Endometrial microvascular endothelial cells (primary cell): Measurements from ENCODE around the gene PPP4R4. TPM values are rescaled to one million over a fixed set of nuclear protein-coding genes. Genes with fewer than 3 reads are reported as not detected.
"Not testable (repeated sequence)": the region's sequence is repeated elsewhere in the genome, so short reads cannot be mapped to it uniquely, and the experiment has no call there.

Source experiments
- in situ Hi-C: cut with HindIII; loops from 2 replicates; pipeline ENCODE4 v1.10.0; 2017; ENCODE audit warnings: low sequenced_read_pairs, low pct_unique_long_range_greater_than_20kb; ENCODE audit errors: inconsistent ontology term
- total RNA-seq: library from RNA; depleted of rRNA; stranded (reverse); fragments of >200 nt; gene quantifications from one replicate; pipeline ENCODE4 v1.2.3, GENCODE V29; 2015; ENCODE audit errors: inconsistent ontology term

The PPP4R4 gene
- total RNA-seq, 1 donor from 2014 or later = not detected

DNA sequence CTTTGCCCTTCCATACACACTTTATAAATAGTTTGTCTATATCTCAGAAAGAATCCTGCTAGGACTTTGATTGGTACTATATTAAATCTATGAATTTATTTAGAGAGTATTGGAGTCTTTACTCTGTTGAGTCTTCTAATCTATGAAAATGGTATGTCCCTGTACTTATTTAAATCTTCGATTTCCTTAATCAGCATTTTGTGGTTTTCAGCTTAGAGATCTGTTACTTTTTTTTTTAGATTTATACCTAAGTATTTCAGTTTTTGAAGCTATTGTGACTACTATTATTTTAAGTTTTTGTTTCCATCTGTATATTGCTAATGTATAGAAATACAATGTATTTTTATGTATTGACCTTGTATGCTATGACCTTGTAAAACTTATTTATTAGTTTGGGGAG is 31.3 kb upstream of the PPP4R4 start:
- in situ Hi-C loops = no loop called here

DNA sequence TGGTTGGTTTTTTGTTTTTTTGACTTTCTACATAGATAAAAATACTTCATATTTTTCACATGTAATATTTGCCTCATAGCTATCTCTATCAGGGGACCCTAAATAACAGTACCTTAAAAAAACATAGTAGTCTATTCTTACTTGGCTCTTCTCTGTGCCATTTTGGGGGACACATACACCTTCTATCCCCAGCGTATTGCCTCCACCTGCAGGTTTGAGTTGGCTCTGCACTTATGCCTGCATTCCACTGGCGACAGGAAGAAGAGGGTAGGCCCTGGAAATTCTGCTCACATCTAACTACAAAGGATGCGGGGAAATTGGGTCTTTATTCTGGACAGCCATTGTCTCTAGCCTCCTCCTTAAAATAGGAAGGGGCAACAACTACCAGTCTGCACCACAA is 30.9 kb upstream of the PPP4R4 start:
- in situ Hi-C loops = no loop called here

DNA sequence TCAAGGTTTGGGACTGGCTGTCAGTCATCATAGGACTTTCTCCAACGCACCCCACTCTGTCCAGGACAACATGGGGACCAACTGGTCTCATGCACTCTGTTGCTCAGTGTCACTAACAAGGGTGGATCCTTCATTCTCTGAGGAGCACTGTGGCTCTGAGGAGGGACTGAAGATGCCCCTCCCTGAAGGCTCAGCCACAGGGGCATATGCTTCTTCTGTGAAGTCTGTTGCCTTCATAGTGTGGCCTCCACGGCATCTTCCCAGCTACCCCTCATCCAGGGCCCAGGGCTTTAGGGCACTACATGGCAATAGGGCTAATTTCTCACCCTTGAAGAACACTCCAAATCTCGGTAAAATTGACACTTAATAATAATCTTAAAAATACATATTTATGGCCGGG is 30.4 kb upstream of the PPP4R4 start:
- in situ Hi-C loops = no loop called here

DNA sequence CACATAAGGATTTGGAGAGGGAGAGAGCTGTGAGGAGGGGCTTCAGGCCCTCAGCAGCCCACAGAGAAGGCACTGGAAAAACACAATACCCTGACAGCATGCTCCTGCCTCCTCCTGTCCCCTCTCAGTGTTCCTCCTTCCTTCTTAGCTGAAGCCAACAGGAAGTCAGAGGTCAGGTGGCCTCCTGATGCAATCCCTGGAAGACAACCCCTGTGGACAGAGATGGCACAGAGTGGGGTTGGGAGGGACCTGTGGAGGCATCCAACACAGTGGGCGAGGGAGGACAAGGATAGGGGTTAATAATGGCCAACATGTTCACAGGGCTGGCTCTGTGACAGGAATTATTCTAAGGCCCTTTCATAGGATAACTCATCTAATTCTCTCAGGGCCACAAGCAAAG is 29.4 kb upstream of the PPP4R4 start:
- in situ Hi-C loops = no loop called here

DNA sequence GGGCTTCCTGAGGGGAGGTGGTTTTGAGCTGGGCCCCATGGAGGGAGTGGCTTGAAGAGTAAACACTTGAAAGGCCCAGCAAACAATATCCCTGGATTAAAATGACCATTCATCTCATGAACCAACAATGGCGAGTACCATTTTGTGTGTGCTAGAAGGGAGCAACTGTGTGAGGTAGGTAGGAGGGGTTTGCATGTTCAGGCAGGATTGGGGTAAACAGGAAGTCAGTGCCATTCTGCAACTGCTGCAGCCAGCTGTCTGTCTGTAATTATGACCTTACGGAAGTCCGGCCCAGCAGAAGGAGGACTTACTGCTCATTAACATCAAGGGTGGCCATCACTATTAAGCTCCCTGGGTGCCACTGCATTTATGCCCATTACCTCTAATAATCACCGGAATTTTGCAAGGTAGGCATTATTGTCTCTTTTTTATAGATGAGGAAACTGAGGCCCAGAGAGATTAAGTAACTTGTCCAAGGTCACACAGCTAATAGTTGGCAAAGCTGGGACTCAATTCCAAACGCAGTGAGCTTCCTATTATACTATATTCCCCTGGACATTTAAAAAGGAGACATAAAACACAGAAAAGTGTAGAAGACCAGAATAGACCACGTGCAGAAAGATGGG is 28.1 kb upstream of the PPP4R4 start:
- in situ Hi-C loops = no loop called here

DNA sequence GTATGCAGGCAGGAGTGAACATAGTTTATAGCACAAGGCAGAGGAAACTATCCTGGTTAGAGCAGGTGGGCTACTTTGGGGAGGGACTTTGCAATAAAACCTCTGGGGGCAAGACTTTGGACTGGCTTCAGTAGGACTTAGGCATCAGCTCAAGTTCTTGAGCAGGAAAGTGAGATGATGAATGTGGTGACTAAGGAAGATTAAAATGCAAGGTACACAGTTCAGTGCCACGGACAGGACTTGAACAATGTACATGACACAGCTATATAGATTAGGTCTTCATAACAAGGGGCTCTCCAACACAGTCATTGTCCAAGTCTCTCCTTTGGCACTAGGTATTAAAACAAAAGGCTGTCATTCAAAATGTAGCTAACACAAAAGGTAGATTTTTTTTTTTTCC is 21.4 kb upstream of the PPP4R4 start:
- in situ Hi-C loops = no loop called here

DNA sequence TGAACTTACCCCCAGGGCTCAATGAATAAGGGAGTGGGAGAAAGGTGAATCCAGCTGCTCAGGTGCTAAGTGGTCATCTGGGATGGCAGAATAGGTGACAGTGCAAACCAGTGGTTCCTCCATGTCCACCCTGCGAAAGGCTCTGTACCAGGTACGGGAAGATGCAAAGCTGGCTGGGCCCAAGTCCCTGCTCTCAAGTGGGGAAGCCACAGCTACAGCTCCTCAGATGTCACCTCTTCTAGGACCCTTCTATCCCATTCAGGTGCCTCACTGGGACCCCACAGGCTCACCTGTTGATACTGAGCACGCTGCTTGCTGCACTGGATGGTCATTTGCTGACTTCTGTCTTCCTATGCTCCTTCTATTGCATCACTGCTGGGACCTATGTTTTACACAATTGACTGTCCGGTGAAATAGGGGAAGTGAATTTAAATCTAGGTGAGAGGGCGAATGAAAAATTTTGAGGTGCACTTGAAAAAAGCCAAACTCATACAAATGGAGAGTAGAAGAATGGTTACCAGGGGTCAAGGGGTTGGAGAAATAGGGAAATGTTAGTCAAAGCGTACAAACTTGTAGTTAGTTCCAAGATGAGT is 20.3 kb upstream of the PPP4R4 start:
- in situ Hi-C loops = no loop called here

DNA sequence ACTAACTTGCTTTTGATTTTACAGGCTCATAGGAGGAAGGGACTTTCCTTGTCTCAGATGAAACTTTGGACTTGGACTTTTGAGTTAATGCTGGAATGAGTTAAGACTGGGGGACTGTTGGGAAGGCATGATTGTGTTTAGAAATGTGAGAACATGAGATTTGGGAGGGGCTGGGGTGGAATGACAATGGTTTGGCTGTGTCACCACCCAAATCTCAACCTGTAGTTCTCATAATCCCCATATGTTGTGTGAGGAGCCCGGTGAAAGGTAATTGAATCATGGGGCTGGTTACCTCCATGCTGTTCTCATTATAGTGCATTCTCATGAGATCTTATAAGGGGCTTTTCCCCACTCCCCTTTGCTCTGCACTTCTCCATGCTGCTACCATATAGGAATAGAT is 18.0 kb upstream of the PPP4R4 start:
- in situ Hi-C loops = not testable (repeated sequence)

DNA sequence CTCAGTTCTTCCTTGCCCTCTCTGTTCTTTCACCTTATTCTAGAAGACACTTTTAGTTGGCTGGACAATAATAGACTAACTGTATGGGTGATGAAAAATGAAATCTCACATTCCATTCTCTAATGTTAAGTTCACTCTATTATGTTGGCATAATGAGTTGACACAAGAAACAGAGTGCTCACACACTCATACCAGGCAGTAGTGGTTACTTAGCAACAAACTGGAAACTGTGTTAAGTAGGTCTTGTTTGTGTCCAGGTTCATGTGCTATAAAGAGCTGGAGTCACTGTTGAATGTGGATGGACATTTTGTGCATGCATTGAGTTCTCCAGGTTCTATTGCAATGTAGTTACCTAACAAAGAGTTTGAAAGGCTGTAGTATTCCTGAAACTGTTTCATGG is 16.9 kb upstream of the PPP4R4 start:
- in situ Hi-C loops = no loop called here

DNA sequence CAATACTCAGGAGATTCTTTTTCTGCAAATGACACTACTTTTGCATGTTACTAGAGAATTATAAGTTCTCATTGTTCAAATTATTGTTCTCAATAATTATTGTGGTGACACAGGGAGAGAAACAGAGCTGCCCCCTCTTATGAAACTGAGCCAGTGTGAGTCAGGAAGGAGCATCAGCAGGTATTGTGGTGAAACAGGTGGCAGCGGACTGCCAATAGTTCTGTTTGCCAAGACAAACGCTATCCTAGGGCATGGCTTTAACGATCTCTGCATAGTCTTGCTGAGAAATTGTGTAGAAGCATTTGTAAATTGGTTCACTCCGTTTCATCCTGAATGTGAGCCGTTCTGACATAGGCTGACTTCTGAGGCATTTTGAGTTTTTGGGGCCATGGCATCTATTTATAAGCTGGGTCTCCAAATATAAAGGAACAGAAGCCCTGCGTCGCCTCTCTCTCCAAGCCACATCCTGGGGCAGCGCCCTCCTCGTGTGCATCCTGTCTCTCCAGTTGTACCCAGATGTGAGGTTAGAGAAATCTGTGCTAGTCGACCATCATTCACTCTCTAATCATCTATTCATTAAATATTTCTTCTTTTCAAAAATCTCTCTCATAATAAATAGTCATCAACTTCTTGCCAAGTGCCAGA is 15.8 kb upstream of the PPP4R4 start:
- in situ Hi-C loops = no loop called here

DNA sequence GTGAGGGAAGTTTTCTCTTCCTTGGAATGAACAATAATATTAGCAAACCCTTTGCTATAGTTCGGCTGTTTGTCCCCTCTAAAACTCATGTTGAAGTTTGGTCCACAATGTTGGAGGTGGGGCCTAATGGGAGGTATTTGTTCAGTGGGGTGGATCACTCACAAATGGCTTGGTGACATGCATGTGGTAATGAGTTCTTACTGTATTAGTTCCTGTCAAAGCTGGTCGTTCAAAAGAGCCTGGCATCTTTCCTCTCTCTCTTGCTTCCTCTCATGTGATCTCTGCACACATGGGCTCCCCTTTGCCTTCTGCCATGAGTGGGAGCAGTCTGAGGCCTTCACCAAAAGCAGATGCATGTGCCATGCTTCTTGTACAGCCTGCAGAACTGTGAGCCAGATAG is 13.1 kb upstream of the PPP4R4 start:
- in situ Hi-C loops = no loop called here

DNA sequence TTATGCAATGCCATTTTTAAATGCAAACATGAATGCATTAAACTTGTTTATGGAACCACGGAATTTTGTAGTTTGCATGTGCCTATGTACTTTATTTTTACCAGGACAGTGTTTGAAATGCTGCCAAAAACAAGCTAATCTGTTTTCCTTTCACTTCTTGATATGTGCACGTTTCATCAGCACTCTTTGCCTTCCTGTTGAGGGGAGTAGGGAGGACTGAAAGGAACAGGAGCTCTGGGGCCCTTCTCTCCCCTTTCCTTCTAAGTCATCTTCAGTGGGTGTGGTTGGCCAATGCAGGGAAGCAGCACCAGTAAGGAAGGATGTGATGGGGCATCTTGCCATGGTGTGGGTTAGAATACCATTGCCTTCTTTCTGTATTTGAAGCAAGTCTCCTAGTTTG is 12.1 kb upstream of the PPP4R4 start:
- in situ Hi-C loops = no loop called here

DNA sequence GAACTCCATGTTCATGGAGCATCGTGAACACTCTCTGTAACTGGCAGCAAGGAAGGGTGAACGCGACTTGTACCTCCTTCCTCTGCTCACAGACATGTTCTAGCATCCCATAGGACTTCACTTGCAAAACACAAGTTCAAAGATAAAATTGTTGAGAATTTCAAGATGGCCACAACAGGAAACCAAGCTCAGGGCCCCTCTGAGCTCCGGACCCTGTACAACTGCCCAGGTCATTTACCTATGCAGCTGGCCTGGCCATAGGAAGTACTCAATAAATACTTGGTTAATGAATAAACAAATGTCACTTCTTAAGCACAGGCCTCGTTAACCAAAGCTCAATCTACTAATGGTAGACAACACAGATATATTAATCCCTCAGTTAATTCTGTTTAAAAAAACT is 11.7 kb upstream of the PPP4R4 start:
- in situ Hi-C loops = no loop called here

DNA sequence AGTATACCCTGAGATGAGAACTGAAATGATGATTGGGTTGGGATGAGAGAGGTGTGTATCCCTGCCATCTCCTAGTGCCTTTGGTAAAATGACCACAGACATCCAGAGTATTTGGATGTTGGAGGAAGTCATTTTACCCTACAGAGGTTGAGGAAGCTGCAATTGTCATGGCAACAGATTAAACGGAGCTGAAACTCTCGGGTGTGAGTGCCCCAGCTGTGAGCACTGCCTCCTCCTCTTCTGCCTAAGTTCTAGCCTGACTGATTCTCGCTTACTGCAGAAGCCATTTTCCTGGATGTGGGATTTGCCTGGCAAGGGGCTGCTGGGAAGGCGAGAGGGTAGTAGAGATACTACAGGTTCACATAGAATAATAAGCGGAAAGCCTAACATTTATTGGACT is 10.3 kb upstream of the PPP4R4 start:
- in situ Hi-C loops = no loop called here

DNA sequence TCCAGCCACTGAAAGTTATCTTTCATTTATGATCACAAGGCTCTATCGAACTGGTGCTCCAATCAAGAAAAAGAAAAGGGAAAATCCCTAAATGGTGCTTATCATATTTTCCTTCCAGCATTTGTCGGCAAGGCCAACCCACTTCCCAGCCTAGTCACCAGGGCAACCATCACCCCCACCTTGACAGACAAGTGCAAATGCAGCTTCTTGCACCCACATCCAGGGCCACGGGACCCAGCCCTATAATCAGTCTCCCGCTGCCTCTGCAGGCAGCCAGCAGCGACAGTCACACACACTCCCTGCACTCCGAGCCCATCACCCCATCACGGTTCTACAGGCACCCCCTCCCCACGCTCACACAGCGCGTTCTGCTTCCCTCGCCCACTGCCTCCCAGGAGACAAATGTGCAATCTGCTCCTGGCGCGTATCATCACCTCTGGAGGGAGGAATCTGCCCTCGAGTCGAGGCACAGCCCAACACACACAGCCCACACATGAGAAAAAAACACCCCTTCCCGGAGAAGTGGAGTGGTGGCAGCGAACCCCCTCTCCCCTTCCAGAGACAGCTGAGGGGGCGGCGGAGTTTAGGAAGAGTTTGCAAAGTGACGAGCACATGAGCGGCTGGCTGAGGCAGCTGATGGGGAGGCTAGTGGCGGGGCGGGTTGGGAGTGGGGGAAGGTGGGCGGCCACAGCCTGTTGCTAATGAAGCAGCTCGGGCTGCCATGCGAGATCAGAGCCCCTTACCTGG is 9.3 kb upstream of the PPP4R4 start:
- in situ Hi-C loops = no loop called here

DNA sequence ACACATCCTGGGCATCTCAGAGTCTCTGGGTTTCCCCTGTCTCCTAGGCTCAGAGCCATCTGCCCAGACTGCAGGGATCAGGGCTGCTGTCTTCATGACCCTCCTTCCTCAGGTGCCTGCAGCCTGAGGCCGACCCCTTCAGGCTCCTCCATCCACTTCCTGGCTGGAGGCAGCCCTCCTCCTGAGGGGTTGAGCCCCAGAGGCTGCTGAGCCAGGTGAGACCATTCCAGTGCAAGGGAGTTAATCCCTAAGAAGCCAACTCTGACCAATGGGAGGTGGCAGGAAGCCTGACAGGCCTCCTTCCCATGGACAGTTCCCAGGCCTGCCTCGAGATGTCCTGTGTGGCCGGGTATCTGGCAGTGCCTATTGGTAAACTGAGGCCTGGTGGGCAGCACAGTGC is 8.4 kb upstream of the PPP4R4 start:
- in situ Hi-C loops = no loop called here

DNA sequence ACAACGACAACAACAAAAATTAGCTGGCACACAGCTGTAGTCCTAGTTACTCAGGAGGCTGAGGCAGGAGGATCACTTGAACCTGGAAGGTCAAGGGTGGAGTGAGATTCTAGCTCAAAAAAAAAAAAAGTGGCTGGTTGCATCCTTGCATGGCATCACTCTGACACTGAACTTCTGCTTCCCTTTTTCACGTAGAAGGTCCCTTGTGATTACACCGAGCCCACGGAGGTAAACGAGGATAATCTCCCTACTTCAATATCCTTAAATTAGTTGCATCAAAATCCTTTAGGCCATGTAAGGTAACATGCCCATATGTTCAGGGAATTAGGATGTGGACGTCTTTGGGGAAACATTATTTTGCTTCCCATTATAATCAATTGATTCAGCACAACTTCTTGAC is 4.0 kb upstream of the PPP4R4 start:
- in situ Hi-C loops = no loop called here

DNA sequence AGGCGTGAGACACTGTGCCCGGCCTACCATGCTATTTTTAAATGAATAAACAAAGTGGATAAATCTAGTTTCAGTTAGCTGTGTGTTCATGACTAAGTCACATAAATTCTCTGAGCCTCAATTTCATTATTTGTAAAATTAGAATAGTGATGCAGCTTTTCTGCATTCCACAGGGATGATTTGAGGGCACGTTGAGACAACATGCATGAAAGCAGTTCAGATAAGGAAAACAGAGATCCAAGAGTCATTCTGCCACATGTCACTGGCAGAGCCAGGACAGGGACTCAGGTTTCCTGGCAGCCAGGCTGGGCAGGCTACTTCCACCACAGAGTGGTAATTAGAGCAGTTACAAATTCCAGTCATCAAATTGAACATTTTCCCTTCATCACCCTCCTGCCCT is 2.9 kb upstream of the PPP4R4 start:
- in situ Hi-C loops = no loop called here

DNA sequence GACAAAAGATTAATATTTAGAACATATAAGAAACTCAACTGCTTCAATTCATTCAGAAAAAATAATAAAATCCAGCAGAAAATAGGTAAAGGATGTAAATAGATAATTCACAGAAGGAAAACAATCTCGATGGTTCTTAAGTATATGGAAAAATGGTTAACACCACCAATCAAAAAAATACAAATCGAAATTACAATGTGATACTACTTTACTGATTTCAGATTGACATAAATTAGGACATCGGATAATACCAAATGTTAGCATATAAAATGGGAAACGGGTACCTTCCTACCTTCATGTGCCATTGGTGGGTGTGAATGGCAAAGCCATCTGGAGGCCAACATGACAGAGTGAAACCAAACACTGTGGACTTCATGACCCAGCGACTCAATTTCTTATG is 1.6 kb upstream of the PPP4R4 start:
- in situ Hi-C loops = no loop called here

DNA sequence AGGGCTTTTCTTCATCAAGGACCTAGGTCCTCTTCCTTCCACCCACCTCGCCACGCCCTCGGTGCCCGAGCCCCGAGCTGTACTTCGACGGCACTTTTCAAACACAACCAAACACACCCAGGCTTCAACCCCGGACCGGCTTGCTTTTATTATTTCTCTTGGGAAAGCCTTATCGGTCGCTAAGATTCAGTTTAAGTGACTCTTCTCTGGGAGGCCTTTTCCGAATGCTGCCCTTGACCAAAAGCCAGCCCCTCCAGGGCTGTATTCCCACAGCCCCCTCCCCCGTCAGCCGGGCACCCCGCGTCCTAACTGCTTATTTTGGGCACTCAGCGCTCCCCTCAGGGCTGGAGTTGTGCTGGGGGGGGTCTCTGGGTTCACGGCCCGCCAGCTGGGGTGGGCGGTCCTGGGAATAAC is 644 bp upstream of the PPP4R4 start:
- in situ Hi-C loops = no loop called here
